Measurements from ENCODE around the gene CDKAL1.

GRCh38 chr6:20644667-20645370 lies 110.6 kb downstream of the CDKAL1 start:
- TF ChIP-seq POLR2AphosphoS5 (IDR thresholded peaks at IDR 0.05), result no peak
- no peak for TF ChIP-seq CTCF (IDR thresholded peaks at IDR 0.05)

Measured in prostate gland (tissue), 2 donors.